ENCODE data around the gene AGMO.
"Not testable (repeated sequence)": the region's sequence is repeated elsewhere in the genome, so short reads cannot be mapped to it uniquely, and the experiment has no call there.

AGMO gene

DNA sequence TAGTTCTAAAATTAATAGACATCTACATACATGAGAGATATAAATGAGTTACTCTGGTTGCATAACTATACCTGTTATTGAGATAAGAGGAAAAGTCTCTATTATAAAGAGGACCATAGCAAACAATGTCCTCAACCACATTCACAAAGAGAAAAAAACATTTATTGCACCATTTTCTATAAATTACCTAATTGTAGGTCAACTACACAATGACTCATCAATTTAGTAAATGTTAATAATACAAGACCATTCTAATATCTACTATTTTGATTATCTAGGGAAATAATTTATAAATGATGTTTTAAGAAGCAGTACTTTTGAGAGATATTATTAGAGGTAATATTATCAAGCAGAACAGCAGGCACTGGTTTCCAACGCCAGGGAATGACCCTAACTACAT, 246.1 kb downstream of the AGMO start:
- no peak for DNase-seq (ENCODE audit: low read depth)

DNA sequence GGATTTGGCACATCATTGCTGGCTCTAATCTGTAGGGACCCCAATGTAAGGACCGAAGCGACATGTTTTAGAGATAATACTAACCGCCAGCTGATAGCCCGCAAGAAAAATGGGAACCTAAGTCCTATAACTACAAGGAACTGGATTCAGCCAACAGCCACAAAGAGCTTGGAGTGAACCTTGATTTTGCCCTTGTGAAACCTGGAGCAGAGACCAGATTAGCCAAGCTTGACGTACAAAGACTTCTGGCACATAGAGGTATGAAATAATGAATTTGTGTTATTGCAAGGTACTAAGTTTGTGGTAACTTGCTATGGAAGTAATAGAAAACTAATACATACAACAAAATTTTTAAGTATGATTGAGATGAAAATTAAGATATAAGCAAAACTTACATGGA, 246.9 kb downstream of the AGMO start:
- DNase-seq (ENCODE audit: low read depth) = no peak

DNA sequence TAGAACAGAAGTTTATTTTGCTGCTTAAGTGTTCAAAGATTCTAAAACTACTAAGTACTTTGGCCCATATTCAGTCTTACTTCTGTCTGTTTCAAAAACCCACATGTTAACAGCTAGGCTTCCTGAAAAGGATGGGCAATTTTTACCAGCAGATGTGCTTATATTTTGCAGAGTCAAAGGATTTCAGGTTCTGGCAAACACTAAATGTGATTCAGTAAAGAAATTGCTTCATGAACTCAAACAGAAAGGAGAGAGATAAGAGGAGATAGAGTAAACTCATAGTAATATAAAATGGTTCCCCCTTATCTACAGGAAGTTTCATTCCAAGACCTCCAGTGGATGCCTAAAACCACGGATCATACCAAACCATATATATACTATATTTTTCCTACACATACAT, 248.5 kb downstream of the AGMO start:
- no peak for DNase-seq (ENCODE audit: low read depth)

DNA sequence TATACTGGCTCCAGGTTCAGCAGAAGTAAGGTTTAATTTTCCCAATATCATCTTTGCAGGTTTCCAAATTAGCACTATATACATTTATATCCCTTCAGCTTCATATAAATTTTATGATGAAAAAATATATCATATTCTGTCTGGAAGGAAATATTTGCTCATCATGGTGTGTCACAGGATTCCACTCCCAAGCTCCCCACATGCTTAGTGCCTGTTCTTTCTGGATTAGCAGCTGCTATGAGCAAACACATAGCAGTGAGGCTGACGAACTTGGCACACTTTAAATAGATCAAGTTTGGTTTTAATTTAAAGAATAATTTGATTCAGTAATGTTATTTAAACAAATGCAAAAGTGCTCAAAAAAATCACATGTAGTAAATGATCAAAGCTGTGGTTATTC, 251.9 kb downstream of the AGMO start:
- peak; percentile 82 for DNase-seq (ENCODE audit: low read depth)

DNA sequence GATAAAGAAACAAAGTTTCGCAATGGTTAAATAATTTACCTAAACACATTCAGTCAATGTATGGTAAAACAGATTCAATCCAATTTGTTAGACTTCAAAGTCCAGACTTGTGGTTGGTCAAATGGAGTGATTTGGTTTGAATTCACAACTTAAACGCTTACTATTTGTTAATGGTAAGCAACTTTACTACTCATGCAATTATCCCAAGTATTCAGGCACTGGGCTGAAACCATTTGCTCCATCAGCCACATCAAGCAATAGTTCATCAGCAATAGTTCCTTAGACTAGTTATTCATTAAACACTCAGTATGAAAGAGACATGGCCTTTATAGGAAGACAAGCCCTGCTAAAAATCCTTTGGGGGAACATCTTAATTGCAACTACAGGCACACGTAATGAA, 253.0 kb downstream of the AGMO start:
- DNase-seq (ENCODE audit: low read depth) = no peak

DNA sequence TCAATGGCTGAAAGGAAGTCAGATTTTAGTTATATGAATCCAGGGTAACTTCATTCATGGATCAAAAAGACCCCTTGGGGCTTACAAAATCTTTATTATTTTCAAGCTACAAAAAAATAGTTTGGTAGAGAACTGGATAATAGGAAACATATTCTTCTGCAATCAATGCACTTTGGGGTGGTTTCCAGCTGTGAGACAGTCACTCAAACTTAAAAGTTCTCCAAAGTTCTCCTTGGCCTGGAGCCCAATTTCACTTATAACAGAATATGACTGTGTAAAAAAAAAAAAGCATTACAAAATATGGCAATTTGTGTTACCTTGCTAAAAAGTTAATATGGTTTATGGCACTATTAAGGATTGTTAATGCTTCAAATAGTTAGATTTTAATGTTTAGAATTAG, 255.5 kb downstream of the AGMO start:
- DNase-seq (ENCODE audit: low read depth) = no peak

DNA sequence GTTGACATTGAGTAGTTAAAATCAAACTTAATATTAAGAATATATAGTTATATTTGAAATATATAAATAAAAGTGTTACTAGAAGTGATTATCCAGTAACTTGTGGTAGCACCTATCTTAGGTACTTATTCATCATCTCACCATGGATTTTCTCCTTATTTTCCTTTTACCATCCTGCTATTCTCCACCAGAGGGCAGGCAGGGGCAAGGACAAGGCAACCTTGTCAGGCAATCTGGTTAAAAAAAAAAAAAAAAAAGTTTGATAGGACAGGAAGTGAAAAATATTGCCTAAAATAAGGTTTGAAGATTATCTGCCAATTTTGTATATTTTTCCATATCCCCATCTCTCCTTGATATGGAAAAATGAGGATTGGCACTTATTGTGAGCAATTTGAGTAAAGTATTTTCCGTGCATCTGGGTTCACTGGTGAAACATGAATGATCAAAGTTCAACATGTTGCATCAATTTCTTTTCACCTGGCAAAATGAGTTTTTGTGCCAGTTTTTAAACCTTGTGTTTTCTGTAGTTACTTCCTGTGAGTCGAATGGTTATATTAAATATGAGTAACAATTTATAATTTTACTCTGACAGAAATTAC, 256.7 kb downstream of the AGMO start:
- peak; percentile 49 for DNase-seq (ENCODE audit: low read depth)

DNA sequence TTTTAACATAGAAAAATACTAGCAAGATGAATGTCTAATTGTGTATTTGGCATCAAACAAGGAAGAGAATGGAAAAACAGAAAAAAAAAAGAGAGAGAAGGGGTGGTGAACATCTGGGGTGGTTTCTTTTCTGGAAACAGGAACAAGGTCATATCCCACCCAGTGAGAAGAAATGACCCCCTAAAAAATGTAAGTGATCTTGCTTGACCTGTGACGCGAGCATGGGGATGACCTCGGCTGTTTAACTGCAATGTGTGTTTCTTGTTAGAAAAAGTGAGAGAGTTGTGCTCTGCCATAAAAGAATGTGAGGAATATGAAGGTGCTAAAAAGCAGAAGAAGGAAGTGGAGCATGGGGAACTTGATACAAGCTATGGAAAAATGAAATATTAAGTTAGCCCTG, 258.5 kb downstream of the AGMO start:
- DNase-seq (ENCODE audit: low read depth) = no peak

DNA sequence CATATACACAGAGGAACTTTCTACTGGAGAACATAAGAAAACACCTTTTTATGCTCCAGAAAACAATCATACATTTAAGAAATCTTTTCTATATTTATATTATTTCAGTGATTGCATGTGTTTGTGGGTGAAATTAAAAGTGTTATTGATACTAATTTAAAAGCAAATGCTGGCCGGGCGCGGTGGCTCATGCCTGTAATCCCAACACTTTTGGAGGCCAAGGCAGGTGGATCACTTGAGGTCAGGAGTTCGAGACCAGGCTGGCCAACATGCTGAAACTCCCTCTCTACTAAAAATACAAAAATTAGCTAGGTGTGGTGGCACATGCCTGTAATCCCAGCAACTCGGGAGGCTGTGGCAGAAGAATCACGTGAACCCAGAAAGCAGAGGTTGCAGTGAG, 260.8 kb downstream of the AGMO start:
- not testable (repeated sequence) for DNase-seq (ENCODE audit: low read depth)

DNA sequence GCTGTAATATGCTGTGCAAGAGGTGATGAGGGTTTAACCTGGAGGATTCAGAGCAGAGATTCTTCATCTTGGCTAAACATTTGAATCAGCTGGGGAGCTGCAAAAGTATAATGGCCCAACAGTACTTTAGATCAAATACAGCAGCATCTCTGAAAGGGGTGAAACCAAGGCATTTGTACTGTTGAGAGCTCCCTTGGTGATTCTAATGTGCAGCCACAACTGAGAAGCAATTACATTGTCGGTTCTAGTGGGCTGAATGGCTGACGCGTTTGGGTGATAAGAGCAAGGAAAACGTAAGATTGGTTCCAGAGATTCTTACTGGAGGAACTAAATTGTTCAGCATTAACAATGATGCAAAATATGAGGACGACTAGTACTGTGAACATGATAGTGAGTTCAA, 269.7 kb downstream of the AGMO start:
- no peak for DNase-seq (ENCODE audit: low read depth)

DNA sequence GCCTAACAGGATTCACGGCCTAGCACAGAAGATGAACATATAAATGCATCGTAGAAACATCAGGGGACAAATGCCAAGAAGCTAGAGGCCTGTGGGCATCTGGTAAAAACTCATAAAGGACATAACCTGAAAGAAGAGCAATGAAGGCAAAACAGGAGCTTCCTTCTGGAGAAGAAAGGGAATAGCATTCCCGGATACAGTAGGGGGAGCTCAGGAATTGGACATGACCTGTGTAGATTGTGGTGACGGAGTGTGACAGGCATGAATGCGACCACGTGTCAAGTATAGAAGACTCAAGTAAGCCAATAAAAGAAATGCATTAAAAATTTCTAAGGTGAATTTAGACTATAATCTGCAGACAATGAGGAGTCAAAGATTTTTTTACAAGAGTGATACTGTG, 270.1 kb downstream of the AGMO start:
- DNase-seq (ENCODE audit: low read depth) = no peak

DNA sequence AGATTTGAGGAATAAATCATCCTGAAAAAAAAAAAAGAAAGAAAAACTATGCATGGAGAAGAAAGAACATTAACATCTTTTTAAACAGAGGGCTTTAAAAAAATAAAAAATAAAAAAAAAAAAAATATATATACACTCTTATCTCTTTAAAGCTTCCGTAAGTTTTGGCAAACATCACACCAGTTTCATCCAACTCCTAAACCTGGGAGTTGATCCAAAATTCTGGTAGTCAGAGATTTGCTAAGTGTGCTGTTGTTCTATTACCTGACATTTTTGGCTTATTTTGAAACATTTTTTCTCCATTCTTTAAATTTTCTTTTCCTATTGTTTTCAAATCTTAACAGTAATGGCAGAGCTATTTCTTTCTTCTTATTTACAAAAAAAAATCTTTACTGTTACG, 273.1 kb downstream of the AGMO start:
- DNase-seq (ENCODE audit: low read depth) = no peak

DNA sequence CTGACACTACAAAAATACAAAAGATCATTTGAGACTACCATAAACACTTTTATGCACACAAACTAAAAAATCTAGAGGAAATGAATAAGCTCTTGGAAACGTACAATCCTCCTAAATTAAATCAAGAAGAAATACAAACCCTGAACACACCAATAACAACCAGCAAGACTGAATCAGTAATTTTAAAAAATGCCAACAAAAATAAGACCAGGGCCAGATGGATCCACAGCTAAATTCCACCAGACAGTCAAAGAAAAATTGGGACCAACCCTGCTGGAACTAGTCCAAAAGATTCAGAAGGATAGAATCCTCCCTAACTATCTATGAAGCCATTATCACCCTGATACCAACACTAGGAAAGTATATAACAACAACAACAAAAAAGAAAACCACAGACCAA, 277.4 kb downstream of the AGMO start:
- DNase-seq (ENCODE audit: low read depth) = peak; percentile 4

DNA sequence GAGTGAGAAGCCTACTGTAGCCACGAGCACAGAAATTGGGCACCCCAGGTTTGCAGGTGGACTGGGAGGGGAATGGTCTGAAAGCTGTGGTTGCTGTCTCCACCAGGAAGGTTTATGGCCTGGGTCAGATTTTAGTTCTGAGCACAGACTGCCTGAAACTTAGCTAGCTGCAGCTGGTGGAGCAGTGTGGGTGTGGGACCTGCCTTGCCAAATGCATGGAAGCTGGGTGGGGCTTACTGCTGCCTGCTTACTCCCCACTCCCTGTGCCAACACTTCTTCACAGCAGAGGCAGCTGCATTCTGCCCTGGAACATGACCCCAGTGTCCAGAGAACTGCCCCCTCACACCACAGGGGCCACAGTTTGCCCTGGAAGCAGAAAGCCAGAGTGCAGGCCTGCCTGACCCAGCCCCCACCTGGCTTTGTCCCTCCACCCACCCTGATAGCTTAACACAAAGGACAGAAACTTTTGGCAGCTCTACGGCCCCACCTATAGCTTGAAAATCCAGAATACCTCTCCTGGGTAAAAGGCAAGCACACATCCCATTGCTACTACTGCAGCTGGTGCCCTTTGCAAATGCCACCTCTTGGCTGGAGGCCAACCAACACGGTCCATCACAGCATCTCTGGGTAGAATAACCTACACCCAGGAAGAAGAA, 281.6 kb downstream of the AGMO start:
- no peak for DNase-seq (ENCODE audit: low read depth)

DNA sequence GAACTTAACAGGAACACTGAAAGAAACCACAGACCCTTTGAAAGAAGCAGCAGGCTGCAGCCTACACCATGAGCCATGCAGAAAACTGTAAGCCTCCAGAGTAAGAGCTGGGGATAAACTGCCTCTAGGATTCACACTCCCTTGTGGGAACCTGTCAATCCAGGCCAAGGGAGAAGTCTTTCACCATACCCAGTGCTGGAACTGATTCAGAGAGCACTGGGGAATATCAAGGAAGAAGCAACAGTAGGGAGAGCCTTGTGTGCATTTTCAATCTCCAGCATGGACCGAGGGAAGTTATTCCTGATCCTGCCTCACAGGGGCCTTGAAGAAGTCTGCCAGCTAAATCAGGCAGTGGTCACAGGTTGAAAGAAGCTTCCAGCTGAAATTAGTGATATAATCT, 282.2 kb downstream of the AGMO start:
- DNase-seq (ENCODE audit: low read depth) = peak; percentile 1

DNA sequence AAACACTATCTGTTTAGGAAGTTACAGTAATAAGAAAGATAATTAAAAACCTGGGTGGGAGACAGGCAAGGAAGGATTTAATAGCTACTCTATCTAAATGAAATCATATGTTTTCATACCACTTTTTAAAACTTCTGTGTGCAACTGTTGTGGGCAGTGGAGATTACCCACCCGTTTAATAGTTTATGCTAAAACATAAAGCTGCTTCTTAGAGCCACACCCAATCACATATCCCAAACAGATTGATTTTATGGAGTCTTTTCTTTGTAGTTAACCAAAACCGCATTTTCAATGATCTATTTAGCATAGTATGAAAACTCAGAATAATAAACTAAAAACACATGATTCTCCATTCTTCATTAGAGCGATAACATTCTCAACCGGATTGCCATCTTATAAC, 304.1 kb downstream of the AGMO start:
- no peak for DNase-seq (ENCODE audit: low read depth)

DNA sequence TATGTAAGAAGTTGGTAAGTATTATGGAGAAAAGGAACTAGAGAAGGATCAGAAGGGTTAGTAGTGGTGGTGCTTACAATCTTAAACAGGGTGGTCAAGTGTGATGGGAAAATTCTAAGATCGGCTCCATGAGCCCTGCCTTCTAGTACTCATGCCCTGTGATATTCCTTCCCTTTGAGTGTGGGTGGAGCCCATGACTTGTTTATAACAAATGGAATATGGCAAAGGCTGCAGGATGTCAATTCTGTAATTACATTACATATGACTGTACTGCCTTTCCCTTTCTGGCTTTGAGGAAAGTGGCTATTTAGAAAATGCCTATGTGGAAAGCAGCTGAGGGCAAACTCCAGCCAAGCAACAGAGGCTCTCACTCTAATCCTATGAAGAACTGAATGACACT, 309.6 kb downstream of the AGMO start:
- no peak for DNase-seq (ENCODE audit: low read depth)

DNA sequence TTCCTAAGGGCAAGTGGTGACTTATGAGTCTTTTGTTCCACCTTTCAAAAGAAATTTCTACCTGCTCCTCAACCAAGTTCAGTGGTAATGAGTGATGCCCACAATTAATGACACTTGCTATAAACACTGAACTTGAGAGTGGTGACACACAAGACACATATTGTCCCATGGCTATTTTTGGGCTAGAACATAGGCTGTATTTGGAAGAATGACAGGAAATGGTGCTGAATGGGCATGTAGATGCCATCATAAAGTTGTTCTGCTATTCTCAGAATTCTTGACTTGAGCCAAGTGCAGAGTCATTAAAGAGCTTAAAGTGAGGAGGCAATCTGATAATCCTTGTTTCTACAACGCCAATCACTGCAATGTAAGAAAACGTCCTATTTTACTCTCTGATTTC, 313.3 kb downstream of the AGMO start:
- DNase-seq (ENCODE audit: low read depth) = no peak

DNA sequence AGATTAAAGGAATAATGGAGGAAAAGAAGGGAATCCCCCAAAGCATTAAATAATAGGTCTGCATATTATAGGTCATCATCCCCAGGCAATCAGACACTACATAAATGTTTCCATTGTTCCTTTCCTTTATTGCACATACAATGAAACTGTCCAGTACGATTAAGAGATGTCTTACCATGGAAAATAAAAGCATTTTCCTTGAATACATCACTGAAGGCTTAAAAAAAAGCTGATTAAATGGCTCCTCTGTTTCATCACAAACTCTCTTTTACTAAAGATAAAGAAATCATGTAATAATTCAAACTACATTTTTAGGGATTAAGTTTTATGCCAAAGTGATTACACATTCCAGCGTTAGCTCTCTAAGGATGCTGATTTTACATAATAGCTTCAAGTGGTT, 316.0 kb downstream of the AGMO start:
- no peak for DNase-seq (ENCODE audit: low read depth)

DNA sequence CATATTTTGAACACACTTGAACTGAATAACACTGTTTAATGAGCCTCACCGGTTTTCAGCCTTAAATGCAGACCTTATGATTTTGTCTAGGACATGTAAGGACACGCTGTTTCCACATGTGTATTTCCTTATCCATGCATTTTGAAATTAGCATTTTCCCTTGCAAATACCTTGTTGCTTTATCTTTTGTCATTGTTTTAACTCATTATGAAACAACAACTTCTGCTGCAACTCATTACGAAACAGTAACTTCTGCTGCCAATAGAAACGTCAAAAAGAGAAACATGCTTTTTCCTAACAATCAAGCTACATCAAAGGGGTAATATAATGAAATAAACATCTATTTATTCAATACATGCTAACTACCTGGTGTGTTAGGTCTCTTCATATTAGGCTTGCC, 322.0 kb downstream of the AGMO start:
- DNase-seq (ENCODE audit: low read depth) = peak; percentile 21

DNA sequence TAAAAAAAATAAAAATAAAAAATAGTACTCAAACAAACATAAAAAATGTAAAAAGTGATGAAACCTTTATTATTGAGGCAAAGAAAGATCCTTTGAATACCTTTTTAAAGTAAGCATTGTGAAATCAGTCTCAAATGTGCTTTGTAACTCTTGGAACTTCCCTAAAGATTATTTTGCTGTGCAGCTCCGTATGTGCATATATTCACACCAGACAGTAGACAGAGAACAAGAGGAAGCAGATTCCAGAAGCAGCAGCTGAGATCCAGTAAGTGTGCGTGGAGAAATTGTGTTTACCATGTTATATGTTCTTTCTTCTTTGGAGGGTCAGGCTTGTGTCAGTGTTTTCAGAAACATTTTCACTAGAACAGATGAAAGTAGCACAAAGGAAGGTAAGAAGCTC, 324.9 kb downstream of the AGMO start:
- DNase-seq (ENCODE audit: low read depth) = no peak

DNA sequence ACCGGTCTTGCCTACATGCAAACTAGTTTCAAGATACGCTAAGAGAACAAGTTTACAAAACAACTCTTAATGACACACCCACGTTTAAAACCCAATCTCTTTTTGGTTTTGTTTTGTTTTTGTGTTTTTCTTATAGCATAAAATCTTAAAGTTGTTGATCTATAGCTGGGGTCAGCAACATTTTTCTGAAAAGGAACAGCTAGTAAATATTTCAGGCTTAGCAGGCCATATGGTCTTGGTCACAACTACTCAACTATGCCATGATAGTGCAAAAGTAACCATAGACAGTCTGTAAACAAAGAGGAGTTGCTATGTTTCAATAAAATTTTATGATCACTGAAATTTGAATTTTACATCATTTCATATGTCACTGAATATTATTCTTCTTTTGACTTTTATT, 327.4 kb downstream of the AGMO start:
- no peak for DNase-seq (ENCODE audit: low read depth)

DNA sequence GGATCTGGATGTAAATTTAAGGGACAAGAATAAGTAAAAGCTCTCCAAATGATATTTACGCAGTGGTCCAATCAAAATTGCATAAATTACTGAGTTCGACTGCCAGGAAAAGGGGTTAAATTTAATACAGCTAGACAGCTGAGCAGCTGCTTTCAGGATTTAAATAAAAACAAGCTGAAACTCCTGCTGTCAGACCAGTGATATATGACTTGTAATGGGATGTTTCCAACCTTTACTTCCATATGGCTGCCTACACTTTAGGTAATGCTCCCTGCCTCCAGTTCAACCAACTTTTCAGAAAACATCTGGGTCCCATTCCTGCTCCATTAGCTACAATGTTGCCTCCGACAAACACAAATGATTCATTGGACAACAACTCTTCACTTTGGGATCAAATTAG, 333.0 kb downstream of the AGMO start:
- DNase-seq (ENCODE audit: low read depth) = no peak

DNA sequence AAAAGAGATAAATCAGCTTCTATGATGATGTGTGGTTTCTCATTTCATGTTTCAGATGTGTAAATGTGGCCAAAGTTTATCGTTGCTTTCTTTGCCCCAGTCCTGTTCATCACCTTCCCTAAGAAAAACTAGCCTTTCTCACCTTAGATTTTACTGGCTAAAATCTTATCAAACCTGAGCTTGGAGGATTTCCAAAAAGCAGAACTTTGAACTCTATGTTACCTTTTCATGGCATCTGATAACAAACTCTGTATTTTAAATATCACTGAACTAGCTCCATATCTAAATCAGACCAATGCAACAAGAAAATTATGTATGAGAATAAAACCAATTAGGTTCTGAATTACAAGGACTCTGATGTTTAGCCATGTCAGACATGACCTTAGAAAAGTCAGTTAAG, 335.8 kb downstream of the AGMO start:
- no peak for DNase-seq (ENCODE audit: low read depth)

DNA sequence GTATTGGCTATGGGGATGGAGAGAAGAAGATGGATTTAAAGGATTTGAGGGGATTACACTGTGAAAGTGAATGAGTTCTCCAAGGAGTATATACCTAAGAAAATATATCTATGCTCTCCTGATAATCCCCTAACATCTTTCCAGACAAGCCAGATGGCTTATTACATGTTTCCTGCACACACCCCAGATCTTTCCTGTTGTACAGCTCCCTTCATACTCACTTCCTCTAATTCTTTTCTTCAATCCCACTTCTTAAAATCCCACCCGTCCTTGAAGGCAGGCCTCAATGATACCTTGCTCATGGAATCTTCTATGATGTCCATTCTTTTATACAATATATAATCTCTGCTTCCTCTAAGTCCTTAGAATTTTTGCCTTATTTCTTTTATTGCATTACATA, 342.1 kb downstream of the AGMO start:
- DNase-seq (ENCODE audit: low read depth) = no peak

Data from fibroblast of gingiva (primary cell).